Measurements from ENCODE around the gene CBLB.

DNA sequence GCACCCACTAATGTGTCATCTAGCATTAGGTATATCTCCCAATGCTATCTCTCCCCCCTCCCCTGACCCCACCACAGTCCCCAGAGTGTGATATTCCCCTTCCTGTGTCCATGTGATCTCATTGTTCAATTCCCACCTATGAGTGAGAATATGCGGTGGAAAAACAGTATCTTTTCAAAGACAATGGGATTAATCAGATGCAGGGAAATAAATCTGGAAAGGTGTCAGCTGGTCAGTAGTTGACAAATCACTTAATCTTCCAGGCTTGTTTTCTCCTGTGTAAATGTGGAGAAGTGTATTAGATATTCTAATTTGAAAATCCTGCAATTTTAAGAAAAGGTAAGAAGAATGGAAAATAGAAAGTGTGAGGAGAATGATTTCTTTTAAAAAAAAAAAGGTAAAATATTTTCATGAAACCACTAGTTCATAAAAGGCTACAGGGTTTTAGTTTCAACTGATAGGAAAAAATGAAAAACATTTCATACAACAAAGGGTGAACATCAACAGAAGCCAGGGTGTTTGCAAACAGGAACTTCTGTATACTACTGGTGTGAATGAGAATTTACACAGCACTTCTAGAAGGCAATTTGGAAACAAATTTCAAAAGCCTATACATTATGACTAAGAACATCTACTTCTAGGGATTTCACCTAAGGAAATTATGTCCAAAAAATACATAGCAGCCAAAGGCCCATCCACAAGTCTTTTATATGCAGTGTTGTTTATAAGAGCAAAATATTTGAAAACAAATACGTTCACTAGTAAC is 113.5 kb downstream of the CBLB start:
- TF ChIP-seq, protein P1, sequence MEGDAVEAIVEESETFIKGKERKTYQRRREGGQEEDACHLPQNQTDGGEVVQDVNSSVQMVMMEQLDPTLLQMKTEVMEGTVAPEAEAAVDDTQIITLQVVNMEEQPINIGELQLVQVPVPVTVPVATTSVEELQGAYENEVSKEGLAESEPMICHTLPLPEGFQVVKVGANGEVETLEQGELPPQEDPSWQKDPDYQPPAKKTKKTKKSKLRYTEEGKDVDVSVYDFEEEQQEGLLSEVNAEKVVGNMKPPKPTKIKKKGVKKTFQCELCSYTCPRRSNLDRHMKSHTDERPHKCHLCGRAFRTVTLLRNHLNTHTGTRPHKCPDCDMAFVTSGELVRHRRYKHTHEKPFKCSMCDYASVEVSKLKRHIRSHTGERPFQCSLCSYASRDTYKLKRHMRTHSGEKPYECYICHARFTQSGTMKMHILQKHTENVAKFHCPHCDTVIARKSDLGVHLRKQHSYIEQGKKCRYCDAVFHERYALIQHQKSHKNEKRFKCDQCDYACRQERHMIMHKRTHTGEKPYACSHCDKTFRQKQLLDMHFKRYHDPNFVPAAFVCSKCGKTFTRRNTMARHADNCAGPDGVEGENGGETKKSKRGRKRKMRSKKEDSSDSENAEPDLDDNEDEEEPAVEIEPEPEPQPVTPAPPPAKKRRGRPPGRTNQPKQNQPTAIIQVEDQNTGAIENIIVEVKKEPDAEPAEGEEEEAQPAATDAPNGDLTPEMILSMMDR (IDR thresholded peaks at IDR 0.05): no peak
- TF ChIP-seq POLR2A (IDR thresholded peaks at IDR 0.05): no peak

All from tibial nerve (tissue), 3 donors.